ENCODE data around the gene BRINP1. TPM values are rescaled to one million over a fixed set of nuclear protein-coding genes. Genes with fewer than 3 reads are reported as not detected.

The BRINP1 gene
- total and polyA plus RNA-seq, 10 of the 15 experiments (the other 5 are each of a cell fraction or from before 2014, with no cell fraction given), result not detected

- TF ChIP-seq HDAC6 (IDR thresholded peaks at IDR 0.05; ENCODE audit: unreplicated experiment), result no peak
- no peak for TF ChIP-seq ZBED1 (IDR thresholded peaks at IDR 0.05; ENCODE audit: borderline replicate concordance)
- no peak for TF ChIP-seq SRF (IDR thresholded peaks at IDR 0.05; ENCODE audit: low read depth in 2 of 2, low read length in 2 of 2)
- TF ChIP-seq CHD4 (IDR thresholded peaks at IDR 0.05), result no peak
- no peak for TF ChIP-seq SIX5 (IDR thresholded peaks at IDR 0.05; ENCODE audit: low read depth, low read length, severe bottlenecking)
- no peak for TF ChIP-seq TAF1 (IDR thresholded peaks at IDR 0.05; ENCODE audit: borderline replicate concordance, low read depth, low read length)
- TF ChIP-seq, protein P1, sequence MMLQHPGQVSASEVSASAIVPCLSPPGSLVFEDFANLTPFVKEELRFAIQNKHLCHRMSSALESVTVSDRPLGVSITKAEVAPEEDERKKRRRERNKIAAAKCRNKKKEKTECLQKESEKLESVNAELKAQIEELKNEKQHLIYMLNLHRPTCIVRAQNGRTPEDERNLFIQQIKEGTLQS (IDR thresholded peaks at IDR 0.05; ENCODE audit: borderline replicate concordance, extremely low read depth, low read depth, low read length), result no peak
- TF ChIP-seq YY1 (IDR thresholded peaks at IDR 0.05; ENCODE audit: low read depth, low read length), result no peak
- TF ChIP-seq ETV6 (conservative IDR thresholded peaks at IDR 0.05 in 1 of 2, IDR thresholded peaks at IDR 0.05 in 1 of 2; ENCODE audit: borderline replicate concordance in 1 of 2, low read depth in 1 of 2), result no peak
- TF ChIP-seq ZNF217 (IDR thresholded peaks at IDR 0.05), result no peak
- no peak for TF ChIP-seq IRF3 (IDR thresholded peaks at IDR 0.05)
- no peak for TF ChIP-seq MEF2B (IDR thresholded peaks at IDR 0.05; ENCODE audit: partially characterized antibody, poor library complexity, severe bottlenecking)
- TF ChIP-seq CBX3 (IDR thresholded peaks at IDR 0.05; ENCODE audit: borderline replicate concordance, low read depth), result no peak
- no peak for TF ChIP-seq MAX (IDR thresholded peaks at IDR 0.05; ENCODE audit: low read depth, low read length)
- TF ChIP-seq POU2F2 (IDR thresholded peaks at IDR 0.05; ENCODE audit: borderline replicate concordance, low read depth, low read length), result no peak
- TF ChIP-seq BHLHE40 (IDR thresholded peaks at IDR 0.05; ENCODE audit: borderline replicate concordance in 1 of 2, low read depth in 2 of 2, low read length in 1 of 2), result no peak
- Histone ChIP-seq H3K79me2 (ENCODE audit: control insufficient read depth, insufficient read depth, low read length) (no peaks in the 10 kb centered on the region), H3K27me3 (replicated peaks in 1 of 2; ENCODE audit: control insufficient read depth in 2 of 2, insufficient read depth in 2 of 2, low read length in 1 of 2) (no peaks in the 10 kb centered on the region), H4K20me1 (ENCODE audit: control insufficient read depth, insufficient read depth) (no peaks in the 10 kb centered on the region), H3K4me1 (ENCODE audit: control insufficient read depth, insufficient read depth, low read length) (no peaks in the 10 kb centered on the region), H3K4me3 (no peak overlapping the region), H3K27ac (ENCODE audit: control insufficient read depth, insufficient read depth) (no peak overlapping the region), H3K36me3 (ENCODE audit: control insufficient read depth in 2 of 2, insufficient read depth in 2 of 2, low read length in 1 of 2) (no peaks in the 10 kb centered on the region), H3K4me2 (ENCODE audit: control insufficient read depth, insufficient read depth) (no peak overlapping the region), H2AFZ (ENCODE audit: control insufficient read depth, low read depth, low read length) (no peak overlapping the region), H3K9me3 (replicated peaks; ENCODE audit: control insufficient read depth, insufficient read depth, low read length) (no peaks in the 10 kb centered on the region), H3K9ac (ENCODE audit: control insufficient read depth, insufficient read depth, low read length) (no peak overlapping the region)
- in situ Hi-C loops (cut with MboI), result no loop called here
- intact Hi-C loops (cut with micrococcal nuclease; ENCODE audit: unreplicated experiment), result no loop called here
- ATAC-seq (no peak), FAIRE-seq (no peak), DNase-seq (ENCODE audit: low read depth, low spot score) (no peak)
- CTCF ChIA-PET, result interaction anchor here (1.0 kb wide), 1 partner anchor 8 kb away, joined by 3 read pairs; no protein-coding TSS in a partner anchor
- POLR2A ChIA-PET, result no interaction called here
- BruUV-seq (replicated peaks), result no TSS peak
- RAD21 ChIA-PET (ENCODE audit: unreplicated experiment), result no interaction called here
- SMC1A ChIA-PET (ENCODE audit: uncharacterized antibody, unreplicated experiment), result no interaction called here
Observed at GRCh38 chr9:119181561-119181960, 187.7 kb downstream of the BRINP1 start.

Data from GM12878 (cell line).